Stimulated activated naive CD8-positive, alpha-beta T cell treated with anti-CD3 and anti-CD28 coated beads, Interleukin-15, Interleukin-2, amounts not matched to agents 100 ng/mL and 50 ng/mL, for 24 hours (primary cell): ENCODE data around the gene SLCO2A1.

Source experiments
- H3K27ac Mint-ChIP-seq: one replicate; pipeline ENCODE4 v1.8.0; 2021; ENCODE audit warnings: mild to moderate bottlenecking, mixed read lengths
- H3K27me3 Mint-ChIP-seq: one replicate; pipeline ENCODE4 v1.8.0; 2021; ENCODE audit warnings: mixed read lengths
- H3K36me3 Mint-ChIP-seq: one replicate; pipeline ENCODE4 v1.8.0; 2021; ENCODE audit warnings: low read depth, mixed read lengths
- H3K4me1 Mint-ChIP-seq: one replicate; pipeline ENCODE4 v1.8.0; 2021; ENCODE audit warnings: low read depth, mixed read lengths
- H3K4me3 Mint-ChIP-seq: one replicate; pipeline ENCODE4 v1.8.0; 2021; ENCODE audit warnings: mild to moderate bottlenecking, mixed read lengths
- H3K9me3 Mint-ChIP-seq: one replicate; pipeline ENCODE4 v1.8.0; 2021; ENCODE audit warnings: mixed read lengths

SLCO2A1 gene

DNA sequence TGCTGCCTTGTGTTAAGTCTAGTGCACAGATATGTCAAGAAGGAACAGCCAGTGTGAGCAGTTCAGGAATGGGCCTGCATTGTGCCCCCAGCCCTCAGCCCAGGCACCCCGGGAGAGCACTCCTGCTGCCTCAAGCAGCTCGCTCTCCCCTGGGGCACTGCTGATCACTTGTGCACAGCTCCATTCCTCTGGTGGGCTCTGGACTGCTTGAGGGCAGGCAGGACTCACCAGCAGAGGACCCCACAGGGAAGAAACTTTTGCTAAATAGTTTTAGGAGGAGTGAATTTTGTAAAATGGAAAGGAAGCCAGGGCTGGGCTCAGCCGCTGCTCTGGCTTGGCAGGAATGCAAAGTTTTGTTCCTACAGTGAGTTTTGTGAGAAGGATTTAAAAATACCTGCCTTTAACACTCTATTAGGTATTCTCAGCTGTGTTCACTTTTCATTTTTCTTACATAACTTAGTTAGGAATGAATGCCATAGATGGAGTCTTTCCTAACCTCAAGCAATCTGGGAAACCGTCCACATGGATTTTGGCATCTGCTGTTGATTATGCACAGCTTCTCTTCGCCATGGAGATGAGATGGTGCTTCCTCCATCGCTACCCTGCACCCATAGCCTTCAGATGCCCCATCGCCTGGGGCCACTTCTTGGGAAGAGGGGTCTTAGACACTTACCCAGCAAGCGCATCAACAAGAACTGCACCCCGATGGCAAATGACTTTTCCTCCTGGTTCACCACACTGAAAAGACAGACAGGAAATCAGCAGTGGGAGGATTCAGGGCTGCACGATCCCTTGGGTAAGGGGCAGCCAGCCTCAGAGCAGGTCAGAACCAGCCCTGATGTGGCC is 91.7 kb downstream of the SLCO2A1 start:
- no peak overlapping the region for H3K4me3 Mint-ChIP-seq
- H3K27me3 Mint-ChIP-seq, result peaks cover 7% of the 10 kb centered on the region
- H3K36me3 Mint-ChIP-seq, result no peaks in the 10 kb centered on the region
- H3K4me1 Mint-ChIP-seq, result peaks cover 5% of the 10 kb centered on the region
- no peaks in the 10 kb centered on the region for H3K9me3 Mint-ChIP-seq
- no peak overlapping the region for H3K27ac Mint-ChIP-seq

DNA sequence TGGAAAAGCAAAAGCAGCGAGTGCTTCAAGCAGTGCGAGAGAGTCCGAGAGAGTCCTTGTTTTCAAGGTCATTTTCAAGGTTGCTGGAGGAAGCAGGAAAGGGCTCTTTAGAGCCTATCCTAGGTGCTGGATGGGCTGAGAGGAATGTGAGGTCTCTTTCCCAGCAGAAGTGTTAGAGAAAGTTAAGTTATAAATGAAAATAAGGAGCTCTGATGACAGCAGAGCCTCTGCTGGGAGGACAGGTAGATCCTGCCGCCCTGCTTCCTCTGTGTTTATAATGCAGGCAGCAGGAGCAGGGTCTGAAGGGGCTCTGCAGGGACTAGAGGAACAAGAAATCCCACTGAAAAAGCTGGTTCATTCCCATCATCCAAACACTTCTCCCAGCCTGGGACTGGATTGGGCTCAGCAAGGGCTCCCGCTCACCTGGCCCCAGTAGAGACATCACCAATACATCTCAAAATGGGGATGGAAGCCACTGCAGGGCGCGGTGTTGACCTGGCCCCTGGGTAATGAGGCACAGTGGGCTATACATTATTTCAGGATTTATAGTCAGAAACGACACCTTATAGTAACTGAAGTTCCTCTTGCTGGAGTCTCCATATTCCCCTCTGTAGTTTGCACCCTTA is 92.6 kb downstream of the SLCO2A1 start:
- H3K4me1 Mint-ChIP-seq, result peaks cover under 1% of the 10 kb centered on the region
- H3K27ac Mint-ChIP-seq, result no peak overlapping the region
- H3K27me3 Mint-ChIP-seq, result peaks cover 3% of the 10 kb centered on the region
- H3K4me3 Mint-ChIP-seq, result no peak overlapping the region
- no peaks in the 10 kb centered on the region for H3K9me3 Mint-ChIP-seq
- no peaks in the 10 kb centered on the region for H3K36me3 Mint-ChIP-seq

DNA sequence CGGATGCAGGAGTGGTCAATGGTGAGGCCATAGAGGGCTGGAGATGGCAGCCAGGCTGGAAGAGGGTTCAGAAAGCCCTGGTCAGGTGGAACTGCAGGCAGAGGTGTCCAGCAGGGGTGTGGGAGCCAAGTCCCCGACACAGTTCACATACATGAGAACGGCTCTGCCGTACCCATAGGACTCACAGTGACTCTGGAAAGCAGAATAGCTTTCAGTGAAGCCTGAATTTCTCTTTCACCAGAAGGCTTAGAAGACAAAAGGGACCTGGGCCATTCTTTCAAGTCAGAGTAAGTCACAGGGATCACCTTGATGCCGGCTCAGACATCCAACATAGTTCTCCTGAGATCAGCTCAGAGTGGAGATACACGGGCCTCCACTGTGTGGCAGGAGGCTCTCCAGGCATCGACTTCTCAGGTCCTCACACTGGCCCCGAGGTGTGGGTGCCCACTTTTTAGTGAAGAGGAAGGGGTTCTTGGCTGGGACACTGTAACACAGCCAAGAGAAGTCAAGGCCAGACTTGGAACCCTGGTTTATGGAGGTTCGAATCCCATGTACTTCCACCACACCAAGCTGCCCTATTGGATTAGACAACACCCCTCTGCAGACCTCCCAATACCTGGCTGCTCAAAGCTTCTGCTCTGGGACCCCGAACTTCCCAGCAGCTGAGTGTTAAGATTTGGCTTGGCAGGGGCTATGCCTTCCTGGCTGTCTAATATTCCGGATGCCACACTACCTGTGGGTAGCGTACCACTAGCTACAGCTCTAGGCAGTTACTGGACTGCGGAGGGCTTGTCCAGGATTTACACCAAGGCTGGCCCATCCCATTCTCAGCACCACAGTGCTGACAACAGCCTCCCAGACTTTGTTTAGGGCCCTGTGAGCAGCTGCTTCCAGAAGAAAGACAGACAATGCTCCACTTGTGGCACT is 93.6 kb downstream of the SLCO2A1 start:
- Mint-ChIP-seq H3K4me1 (no peaks in the 10 kb centered on the region), H3K27ac (no peak overlapping the region), H3K4me3 (no peak overlapping the region)

DNA sequence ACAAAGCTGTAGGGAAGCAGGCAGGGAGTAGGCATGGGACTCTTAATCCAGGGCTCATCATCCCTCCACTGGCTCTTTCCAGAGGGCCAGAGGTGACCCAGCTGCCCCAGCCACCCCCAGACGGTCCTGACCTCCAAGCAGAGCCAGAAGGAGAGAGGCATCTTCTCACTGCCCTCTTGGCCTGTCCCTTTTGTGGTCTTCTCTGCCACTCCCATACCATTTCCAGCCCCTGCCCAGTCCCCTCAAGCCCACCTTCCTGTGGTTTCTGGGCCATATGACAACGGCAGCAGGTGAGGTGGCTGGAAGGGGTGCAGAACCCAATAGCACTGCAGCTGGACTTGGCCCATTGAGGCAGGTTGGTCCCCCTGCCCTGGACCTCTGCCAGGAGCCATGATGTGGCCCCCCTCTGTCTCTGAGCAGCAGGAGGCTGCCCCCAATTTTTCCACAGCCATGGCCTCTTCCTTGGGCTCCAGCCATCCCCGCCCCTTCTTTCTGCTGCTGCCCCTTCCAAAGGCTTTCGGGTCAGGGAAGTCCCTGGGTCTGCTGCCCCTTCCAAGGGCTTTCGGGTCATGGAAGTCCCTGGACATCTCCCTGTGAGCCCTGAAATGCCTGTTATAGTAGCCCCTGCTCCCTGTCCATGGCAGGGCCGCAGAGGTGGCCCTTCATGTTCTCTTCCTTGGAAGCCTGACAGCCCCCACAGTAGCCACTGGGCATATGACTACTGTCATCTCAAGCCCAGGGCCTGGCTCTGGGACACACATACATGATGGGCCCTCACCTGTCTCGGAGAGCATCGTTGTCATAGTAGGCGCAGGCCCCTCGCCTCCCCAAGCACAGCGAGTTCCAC is 94.5 kb downstream of the SLCO2A1 start:
- H3K27me3 Mint-ChIP-seq, result no peaks in the 10 kb centered on the region
- no peaks in the 10 kb centered on the region for H3K36me3 Mint-ChIP-seq
- no peaks in the 10 kb centered on the region for H3K4me1 Mint-ChIP-seq
- H3K4me3 Mint-ChIP-seq, result no peak overlapping the region
- no peaks in the 10 kb centered on the region for H3K9me3 Mint-ChIP-seq
- no peak overlapping the region for H3K27ac Mint-ChIP-seq

More for the DNA sequence above, 93.6 kb downstream of the SLCO2A1 start:
- H3K36me3 Mint-ChIP-seq, result no peaks in the 10 kb centered on the region
- H3K27me3 Mint-ChIP-seq, result no peaks in the 10 kb centered on the region
- no peaks in the 10 kb centered on the region for H3K9me3 Mint-ChIP-seq

DNA sequence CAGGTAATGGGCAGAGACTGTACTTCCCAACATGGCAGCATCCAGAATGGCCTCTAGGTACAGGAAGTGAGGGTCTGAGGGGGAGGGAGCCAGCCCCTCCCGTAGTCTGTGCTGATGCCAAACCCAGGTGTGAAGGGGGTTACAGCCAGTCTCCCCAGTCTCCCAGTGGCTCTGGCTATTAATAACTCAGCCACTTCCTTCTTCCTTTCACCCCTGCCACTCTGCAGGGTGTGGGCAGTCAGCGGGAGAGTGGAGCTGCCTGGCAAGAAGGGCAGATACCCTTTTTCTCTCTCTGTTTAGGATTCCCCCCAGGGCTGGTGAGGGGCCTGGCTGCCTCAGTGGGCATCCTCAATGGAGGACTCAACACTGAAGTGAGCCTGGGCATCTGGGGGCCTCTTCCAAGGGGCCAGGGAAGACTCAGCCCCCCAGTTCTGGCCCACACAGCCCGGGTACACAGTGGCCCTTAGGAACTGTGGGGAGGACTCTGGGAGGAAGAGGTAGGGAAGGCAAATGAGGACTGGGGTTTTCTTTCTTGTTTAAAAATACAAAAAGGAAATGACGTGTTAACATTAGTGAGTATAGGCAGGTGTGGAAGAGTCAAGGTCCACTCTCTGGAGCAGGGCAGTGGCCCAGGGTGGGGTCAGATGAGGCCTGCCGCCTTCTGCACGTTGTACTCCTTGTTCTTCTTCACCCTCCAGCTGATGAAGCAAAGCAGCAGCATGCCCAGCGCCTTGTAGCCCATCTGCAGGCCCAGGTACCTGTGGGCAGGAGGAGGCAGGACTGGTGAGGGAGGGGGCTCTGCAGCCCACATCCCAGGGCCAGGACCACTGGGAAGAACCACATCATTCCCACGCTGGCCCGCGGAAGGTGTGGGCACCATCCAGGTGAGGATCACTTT is 95.4 kb downstream of the SLCO2A1 start:
- H3K27ac Mint-ChIP-seq, result no peak overlapping the region
- no peaks in the 10 kb centered on the region for H3K36me3 Mint-ChIP-seq
- H3K4me1 Mint-ChIP-seq, result no peaks in the 10 kb centered on the region
- H3K27me3 Mint-ChIP-seq, result peaks cover under 1% of the 10 kb centered on the region
- H3K4me3 Mint-ChIP-seq, result no peak overlapping the region
- H3K9me3 Mint-ChIP-seq, result no peaks in the 10 kb centered on the region

DNA sequence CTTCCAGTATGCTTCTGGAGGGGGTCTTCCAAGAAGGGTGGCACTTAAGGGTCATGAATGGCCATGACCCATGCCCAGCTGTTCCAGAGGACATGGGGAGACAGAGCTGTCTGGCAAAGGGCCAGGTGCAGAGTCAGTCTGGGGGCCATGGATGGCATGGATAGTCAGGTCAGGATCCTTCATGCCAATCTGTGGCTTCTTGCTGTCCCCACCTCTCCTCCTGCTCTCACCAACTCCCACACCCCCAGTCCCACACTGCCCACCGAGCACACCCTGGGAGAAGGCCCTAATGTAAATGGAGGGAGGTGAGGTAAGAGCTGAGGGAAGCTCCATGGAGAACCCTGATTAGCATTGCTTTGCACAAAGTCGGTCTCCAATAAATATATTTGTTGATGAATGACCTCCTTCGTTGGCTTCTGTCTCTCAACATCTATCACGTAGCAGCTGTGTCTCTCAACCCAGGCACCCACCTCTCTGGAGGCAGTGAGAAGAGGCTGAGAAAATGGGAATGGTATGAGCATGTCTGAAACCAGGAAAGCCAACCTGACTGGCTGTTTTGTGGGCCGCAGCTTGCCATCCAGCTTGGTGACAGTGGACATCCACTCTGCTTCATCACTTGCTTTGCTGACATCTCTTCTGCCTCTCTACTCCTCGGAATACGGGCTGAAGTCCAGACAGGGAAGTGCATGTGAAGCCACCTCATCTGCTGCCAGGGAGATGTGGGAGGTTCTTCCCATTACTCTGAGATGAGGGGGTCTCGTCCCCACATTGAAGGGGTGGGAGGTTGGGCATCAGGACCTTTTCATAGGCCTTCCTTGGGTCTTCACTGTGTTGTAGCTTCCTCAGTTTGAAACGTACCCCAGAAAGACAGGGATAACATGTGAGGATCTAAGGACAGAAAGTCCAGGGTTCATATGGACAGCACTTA is 96.4 kb downstream of the SLCO2A1 start:
- Mint-ChIP-seq H3K27ac (no peak overlapping the region), H3K36me3 (no peaks in the 10 kb centered on the region), H3K9me3 (no peaks in the 10 kb centered on the region)

DNA sequence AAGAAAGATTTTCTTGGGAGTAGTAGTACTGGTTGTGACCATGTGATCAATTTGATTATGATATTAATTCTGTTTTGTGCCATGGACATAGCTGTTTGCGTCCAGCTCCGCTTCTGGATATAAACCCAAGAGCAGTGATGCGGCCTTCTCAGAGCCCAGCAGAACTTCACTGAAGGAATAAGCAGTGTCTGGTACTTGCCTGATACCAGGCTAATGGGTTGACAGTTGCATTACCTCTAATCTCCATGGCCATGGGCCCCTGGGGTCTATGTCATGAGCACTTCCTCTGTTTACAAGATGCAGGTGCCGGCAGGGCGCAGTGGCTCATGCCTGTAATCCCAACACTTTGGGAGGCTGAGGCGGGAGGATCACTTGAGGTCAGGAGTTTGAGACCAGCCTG is 97.7 kb downstream of the SLCO2A1 start:
- H3K27ac Mint-ChIP-seq, result no peak overlapping the region
- H3K4me1 Mint-ChIP-seq, result peaks cover 9% of the 10 kb centered on the region
- no peaks in the 10 kb centered on the region for H3K9me3 Mint-ChIP-seq
- H3K36me3 Mint-ChIP-seq, result no peaks in the 10 kb centered on the region
- H3K4me3 Mint-ChIP-seq, result no peak overlapping the region
- H3K27me3 Mint-ChIP-seq, result peaks cover 13% of the 10 kb centered on the region

More for the DNA sequence above, 96.4 kb downstream of the SLCO2A1 start:
- Mint-ChIP-seq H3K4me3 (no peak overlapping the region), H3K4me1 (peaks cover 3% of the 10 kb centered on the region), H3K27me3 (peaks cover 8% of the 10 kb centered on the region)

DNA sequence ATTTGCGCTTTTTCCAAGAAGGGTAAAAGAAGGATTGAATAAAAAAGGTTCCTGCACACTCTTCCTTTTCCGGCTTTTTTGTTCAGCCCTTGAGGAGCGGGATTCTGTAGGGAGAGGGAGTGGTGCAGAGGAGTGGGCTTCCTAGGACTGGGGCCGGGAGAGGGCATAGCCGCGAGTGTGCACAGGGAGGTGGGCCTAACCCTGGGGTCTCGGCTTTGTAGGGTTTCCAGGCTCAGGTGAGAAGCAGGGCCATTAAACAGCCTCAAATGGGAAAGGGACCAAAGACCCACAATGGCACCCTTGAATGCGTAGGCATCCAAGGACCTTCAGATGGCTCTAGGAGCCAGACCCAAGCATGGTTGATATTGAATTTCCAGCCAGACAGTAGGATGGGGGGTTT is 98.6 kb downstream of the SLCO2A1 start:
- no peaks in the 10 kb centered on the region for H3K9me3 Mint-ChIP-seq
- H3K27ac Mint-ChIP-seq, result no peak overlapping the region

DNA sequence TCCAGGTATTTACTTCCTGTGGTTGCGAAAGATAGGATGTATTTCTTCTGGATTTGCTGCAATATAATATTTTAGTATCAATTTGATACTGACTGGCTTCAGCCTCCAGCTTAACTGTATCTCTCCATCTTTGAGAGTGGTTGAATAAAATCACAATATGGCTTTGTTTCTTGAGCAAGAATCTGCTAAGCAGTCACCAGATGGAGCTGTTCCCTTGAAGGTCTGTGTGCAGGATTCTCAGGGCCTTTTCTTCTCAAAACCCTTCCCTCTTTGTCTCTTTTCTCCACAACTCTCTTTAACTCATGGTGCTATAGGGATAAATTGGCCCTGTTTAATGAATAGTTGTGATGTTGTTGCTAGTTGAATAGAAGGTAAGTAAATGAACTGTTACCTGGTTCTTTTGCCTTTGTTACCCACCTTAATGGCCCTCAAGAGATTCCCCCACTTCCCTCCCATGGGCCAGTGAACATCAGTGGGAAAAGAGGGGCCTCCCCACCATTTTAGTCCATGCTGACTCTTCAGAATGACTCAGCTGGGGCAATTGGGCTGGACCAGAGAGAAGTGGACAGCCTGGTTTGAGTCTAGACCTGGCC is 99.3 kb downstream of the SLCO2A1 start:
- H3K27me3 Mint-ChIP-seq, result peaks cover 20% of the 10 kb centered on the region
- H3K4me1 Mint-ChIP-seq, result peaks cover 9% of the 10 kb centered on the region
- no peaks in the 10 kb centered on the region for H3K9me3 Mint-ChIP-seq
- no peak overlapping the region for H3K4me3 Mint-ChIP-seq
- H3K36me3 Mint-ChIP-seq, result no peaks in the 10 kb centered on the region
- no peak overlapping the region for H3K27ac Mint-ChIP-seq

More for the DNA sequence above, 98.6 kb downstream of the SLCO2A1 start:
- peaks cover 20% of the 10 kb centered on the region for H3K27me3 Mint-ChIP-seq
- no peak overlapping the region for H3K4me3 Mint-ChIP-seq
- H3K4me1 Mint-ChIP-seq, result peaks cover 9% of the 10 kb centered on the region
- no peaks in the 10 kb centered on the region for H3K36me3 Mint-ChIP-seq

DNA sequence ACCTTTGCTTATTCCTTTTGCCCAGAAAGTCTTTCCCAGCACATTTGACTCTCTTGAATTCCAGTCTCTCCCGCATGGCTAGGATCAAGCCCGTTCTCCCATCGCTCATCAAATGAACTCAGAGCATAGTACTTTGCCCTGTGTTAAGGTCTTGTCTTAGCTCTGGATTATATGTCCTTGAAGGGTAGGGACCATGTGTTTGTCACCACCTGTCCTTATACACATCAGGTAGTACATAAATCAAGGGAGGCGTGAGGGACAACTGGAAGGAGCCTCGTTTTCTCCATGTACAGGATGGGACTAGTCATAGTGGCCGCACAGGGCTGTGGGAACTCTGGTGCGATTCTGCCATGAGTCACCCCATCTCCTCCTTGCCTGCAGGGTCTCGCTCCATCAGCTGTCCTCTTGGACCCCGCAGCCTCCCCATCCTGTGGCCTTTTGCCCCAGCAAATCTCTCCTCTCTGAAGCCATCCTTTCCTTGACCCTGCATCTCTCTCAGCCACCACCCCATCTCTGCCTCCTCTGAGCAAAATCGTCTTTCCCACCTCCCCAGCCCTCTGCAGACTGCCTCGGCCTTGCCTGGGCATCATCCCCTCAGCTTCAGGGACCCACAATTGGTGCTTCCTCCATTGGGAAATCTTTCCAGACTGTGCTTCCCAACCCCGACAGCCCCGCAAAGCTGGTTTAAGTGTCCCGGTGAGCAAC is 100.7 kb downstream of the SLCO2A1 start:
- H3K27ac Mint-ChIP-seq, result no peak overlapping the region

DNA sequence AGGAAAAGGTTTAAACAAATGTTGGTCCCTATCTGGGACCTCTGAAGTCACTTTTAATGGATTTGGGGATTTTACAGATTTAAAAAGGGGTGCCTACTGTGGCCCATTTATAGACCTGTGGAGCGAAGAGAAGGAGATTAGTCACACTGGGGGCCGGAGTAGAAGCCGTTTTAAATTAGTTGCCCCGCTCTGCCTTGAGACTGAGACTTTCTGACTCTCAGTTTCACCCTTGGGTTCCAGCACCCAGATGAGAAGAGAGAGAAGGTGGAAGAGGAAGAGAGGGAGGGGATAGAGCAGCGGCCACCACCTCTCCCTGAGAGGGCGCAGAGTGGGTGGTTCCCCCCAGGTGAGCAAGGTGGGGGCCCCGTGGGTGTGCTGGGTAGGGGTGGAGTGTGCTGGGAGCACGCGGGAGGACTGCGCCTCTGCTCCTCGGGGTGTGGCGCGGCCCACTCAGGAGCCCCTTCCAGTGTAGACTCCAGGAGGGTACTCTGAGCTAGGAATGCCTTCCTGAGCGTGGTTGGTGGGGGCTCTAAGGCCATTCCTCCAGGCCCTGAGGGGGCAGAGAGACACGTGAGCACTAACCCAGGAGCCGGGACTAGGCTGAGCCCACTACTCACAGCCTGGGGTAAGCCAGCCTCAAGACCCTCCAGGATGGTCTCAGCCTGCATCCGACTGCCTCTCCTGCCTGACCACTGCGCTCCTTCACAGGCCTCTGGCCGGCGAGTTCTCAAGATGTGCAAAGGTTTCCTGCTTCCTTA is 101.4 kb downstream of the SLCO2A1 start:
- H3K9me3 Mint-ChIP-seq, result no peaks in the 10 kb centered on the region
- peaks cover 20% of the 10 kb centered on the region for H3K27me3 Mint-ChIP-seq
- H3K4me1 Mint-ChIP-seq, result peaks cover 9% of the 10 kb centered on the region
- H3K27ac Mint-ChIP-seq, result no peak overlapping the region
- no peaks in the 10 kb centered on the region for H3K36me3 Mint-ChIP-seq
- H3K4me3 Mint-ChIP-seq, result peak overlapping the region; percentile 58

More for the DNA sequence above, 100.7 kb downstream of the SLCO2A1 start:
- no peaks in the 10 kb centered on the region for H3K36me3 Mint-ChIP-seq
- no peaks in the 10 kb centered on the region for H3K9me3 Mint-ChIP-seq
- H3K4me1 Mint-ChIP-seq, result peaks cover 9% of the 10 kb centered on the region
- peaks cover 20% of the 10 kb centered on the region for H3K27me3 Mint-ChIP-seq
- H3K4me3 Mint-ChIP-seq, result no peak overlapping the region
